Measurements from ENCODE around the gene EPM2A. TPM values are rescaled to one million over a fixed set of nuclear protein-coding genes. Genes with fewer than 3 reads are reported as not detected.

The EPM2A gene
- total and polyA plus RNA-seq, 11 donors = 13.1 to 52.7 (median 39.8) TPM

GRCh38 chr6:145738265-145738664 is 2.9 kb upstream of the EPM2A start:
- H3K27me3 ChIP-seq = no peaks in the 10 kb centered on the region
- no peak overlapping the region for H3K27ac ChIP-seq
- no peak overlapping the region for H3K4me3 ChIP-seq
- intact Hi-C loops (cut with DNase I) = loop anchor here (5.0 to 10.0 kb wide), 6 partner anchors 74 to 227 kb away; partner anchors contain the start of genes FBXO30 (in 4 of the 10) and SHPRH (in 2 of the 10)
- H3K9me3 ChIP-seq = no peaks in the 10 kb centered on the region
- DNase-seq (no peak), ATAC-seq (no peak)
- peaks cover 0 to 24% (median 9%) of the 10 kb centered on the region in 12 donors for H3K4me1 ChIP-seq
- TF ChIP-seq CTCF (IDR thresholded peaks at IDR 0.05) = no peak
- TF ChIP-seq POLR2A (IDR thresholded peaks at IDR 0.05) = no peak
- H3K36me3 ChIP-seq = no peaks in the 10 kb centered on the region

- TF ChIP-seq POLR2A (IDR thresholded peaks at IDR 0.05) (no peak), CTCF (IDR thresholded peaks at IDR 0.05) (no peak)
- H3K4me1 ChIP-seq = peaks cover 0 to 31% (median 12%) of the 10 kb centered on the region in 12 donors
- H3K9me3 ChIP-seq = no peaks in the 10 kb centered on the region
- intact Hi-C loops (cut with DNase I) = loop anchor here (5.0 to 10.0 kb wide), 6 partner anchors 76 to 228 kb away; partner anchors contain the start of genes FBXO30 (in 4 of the 10) and SHPRH (in 2 of the 10)
- no peaks in the 10 kb centered on the region for H3K36me3 ChIP-seq
- ATAC-seq (no peak), DNase-seq (no peak)
- H3K27ac ChIP-seq = peak overlapping the region in 8 of 12 donors; percentile 1 to 98 (median 96)
- H3K4me3 ChIP-seq = peak overlapping the region in 3 of 12 donors; percentile 64 to 87 (median 84)
- no peaks in the 10 kb centered on the region for H3K27me3 ChIP-seq
- 68 to 76% (median 72%) methylated on average over 7 of the region's 7 CpGs for WGBS, 4 donors
Measured at GRCh38 chr6:145736661-145737144, 1.4 kb upstream of the EPM2A start.

- intact Hi-C loops (cut with DNase I) = loop anchor here (1.0 to 10.0 kb wide), 8 partner anchors 78 to 230 kb away; partner anchors contain the start of genes FBXO30 (in 9 of the 10) and SHPRH (in 2 of the 10)
- no peaks in the 10 kb centered on the region for H3K27me3 ChIP-seq
- peak in 1 of 2 donors; percentile 67 for TF ChIP-seq POLR2A (IDR thresholded peaks at IDR 0.05)
- peak in 2 of 12 donors; percentile 3 to 8 for TF ChIP-seq CTCF (IDR thresholded peaks at IDR 0.05)
- H3K4me3 ChIP-seq = peak overlapping the region; percentile 43 to 87 (median 72)
- DNase-seq (peak; percentile 91 to 95 (median 94)), ATAC-seq (peak; percentile 84 to 97 (median 92))
- WGBS, 4 donors = 0% methylated on average over 52 to 74 of the region's 74 CpGs
- peak overlapping the region; percentile 90 to 99 (median 96) for H3K27ac ChIP-seq
- H3K4me1 ChIP-seq = peaks cover 0 to 38% (median 14%) of the 10 kb centered on the region in 12 donors
- H3K9me3 ChIP-seq = no peaks in the 10 kb centered on the region
- H3K36me3 ChIP-seq = no peaks in the 10 kb centered on the region
Measured at GRCh38 chr6:145734486-145735355, 599 bp downstream of the EPM2A start.

- intact Hi-C loops (cut with DNase I) = loop anchor here in 9 of 10 donors (2.0 to 10.0 kb wide), 5 partner anchors 81 to 231 kb away; partner anchors contain the start of genes FBXO30 (in 4 of the 9) and SHPRH (in 1 of the 9)
- Histone ChIP-seq H3K27ac (peak overlapping the region in 9 of 12 donors; percentile 93 to 99 (median 96)), H3K4me3 (peak overlapping the region in 10 of 12 donors; percentile 49 to 87 (median 72)), H3K36me3 (no peaks in the 10 kb centered on the region), H3K4me1 (peaks cover 0 to 38% (median 14%) of the 10 kb centered on the region in 12 donors), H3K9me3 (peaks cover 0 to 6% (median 0%) of the 10 kb centered on the region in 12 donors), H3K27me3 (no peaks in the 10 kb centered on the region)
- DNase-seq (no peak), ATAC-seq (no peak)
- no peak for TF ChIP-seq CTCF (IDR thresholded peaks at IDR 0.05)
- TF ChIP-seq POLR2A (IDR thresholded peaks at IDR 0.05) = no peak
- 33 to 44% (median 38%) methylated on average over 4 of the region's 4 CpGs for WGBS, 4 donors
Measured at GRCh38 chr6:145733810-145734209, 1.5 kb downstream of the EPM2A start.
